ENCODE results near the gene DDI1. TPM values are rescaled to one million over a fixed set of nuclear protein-coding genes. Genes with fewer than 3 reads are reported as not detected.

Gene DDI1
- total and polyA plus RNA-seq, 2 experiments from 2014 or later, result 0.13 TPM; not detected in 1

- no peak for TF ChIP-seq NANOG (IDR thresholded peaks at IDR 0.05; ENCODE audit: borderline replicate concordance)
- no peak for TF ChIP-seq EZH2phosphoT487 (IDR thresholded peaks at IDR 0.05; ENCODE audit: unreplicated experiment)
- no peak for TF ChIP-seq POLR2AphosphoS5 (IDR thresholded peaks at IDR 0.05; ENCODE audit: low read depth)
- TF ChIP-seq ZNF114 (CRISPR knock-in tag; IDR thresholded peaks at IDR 0.05), result no peak
- TF ChIP-seq CREB1 (CRISPR knock-in tag; IDR thresholded peaks at IDR 0.05; ENCODE audit: low read depth), result no peak
- TF ChIP-seq, protein P1, sequence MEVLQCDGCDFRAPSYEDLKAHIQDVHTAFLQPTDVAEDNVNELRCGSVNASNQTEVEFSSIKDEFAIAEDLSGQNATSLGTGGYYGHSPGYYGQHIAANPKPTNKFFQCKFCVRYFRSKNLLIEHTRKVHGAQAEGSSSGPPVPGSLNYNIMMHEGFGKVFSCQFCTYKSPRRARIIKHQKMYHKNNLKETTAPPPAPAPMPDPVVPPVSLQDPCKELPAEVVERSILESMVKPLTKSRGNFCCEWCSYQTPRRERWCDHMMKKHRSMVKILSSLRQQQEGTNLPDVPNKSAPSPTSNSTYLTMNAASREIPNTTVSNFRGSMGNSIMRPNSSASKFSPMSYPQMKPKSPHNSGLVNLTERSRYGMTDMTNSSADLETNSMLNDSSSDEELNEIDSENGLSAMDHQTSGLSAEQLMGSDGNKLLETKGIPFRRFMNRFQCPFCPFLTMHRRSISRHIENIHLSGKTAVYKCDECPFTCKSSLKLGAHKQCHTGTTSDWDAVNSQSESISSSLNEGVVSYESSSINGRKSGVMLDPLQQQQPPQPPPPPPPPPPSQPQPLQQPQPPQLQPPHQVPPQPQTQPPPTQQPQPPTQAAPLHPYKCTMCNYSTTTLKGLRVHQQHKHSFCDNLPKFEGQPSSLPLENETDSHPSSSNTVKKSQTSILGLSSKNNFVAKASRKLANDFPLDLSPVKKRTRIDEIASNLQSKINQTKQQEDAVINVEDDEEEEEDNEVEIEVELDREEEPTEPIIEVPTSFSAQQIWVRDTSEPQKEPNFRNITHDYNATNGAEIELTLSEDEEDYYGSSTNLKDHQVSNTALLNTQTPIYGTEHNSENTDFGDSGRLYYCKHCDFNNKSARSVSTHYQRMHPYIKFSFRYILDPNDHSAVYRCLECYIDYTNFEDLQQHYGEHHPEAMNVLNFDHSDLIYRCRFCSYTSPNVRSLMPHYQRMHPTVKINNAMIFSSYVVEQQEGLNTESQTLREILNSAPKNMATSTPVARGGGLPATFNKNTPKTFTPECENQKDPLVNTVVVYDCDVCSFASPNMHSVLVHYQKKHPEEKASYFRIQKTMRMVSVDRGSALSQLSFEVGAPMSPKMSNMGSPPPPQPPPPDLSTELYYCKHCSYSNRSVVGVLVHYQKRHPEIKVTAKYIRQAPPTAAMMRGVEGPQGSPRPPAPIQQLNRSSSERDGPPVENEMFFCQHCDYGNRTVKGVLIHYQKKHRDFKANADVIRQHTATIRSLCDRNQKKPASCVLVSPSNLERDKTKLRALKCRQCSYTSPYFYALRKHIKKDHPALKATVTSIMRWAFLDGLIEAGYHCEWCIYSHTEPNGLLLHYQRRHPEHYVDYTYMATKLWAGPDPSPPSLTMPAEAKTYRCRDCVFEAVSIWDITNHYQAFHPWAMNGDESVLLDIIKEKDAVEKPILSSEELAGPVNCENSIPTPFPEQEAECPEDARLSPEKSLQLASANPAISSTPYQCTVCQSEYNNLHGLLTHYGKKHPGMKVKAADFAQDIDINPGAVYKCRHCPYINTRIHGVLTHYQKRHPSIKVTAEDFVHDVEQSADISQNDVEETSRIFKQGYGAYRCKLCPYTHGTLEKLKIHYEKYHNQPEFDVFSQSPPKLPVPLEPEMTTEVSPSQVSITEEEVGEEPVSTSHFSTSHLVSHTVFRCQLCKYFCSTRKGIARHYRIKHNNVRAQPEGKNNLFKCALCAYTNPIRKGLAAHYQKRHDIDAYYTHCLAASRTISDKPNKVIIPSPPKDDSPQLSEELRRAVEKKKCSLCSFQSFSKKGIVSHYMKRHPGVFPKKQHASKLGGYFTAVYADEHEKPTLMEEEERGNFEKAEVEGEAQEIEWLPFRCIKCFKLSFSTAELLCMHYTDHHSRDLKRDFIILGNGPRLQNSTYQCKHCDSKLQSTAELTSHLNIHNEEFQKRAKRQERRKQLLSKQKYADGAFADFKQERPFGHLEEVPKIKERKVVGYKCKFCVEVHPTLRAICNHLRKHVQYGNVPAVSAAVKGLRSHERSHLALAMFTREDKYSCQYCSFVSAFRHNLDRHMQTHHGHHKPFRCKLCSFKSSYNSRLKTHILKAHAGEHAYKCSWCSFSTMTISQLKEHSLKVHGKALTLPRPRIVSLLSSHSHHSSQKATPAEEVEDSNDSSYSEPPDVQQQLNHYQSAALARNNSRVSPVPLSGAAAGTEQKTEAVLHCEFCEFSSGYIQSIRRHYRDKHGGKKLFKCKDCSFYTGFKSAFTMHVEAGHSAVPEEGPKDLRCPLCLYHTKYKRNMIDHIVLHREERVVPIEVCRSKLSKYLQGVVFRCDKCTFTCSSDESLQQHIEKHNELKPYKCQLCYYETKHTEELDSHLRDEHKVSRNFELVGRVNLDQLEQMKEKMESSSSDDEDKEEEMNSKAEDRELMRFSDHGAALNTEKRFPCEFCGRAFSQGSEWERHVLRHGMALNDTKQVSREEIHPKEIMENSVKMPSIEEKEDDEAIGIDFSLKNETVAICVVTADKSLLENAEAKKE (CRISPR knock-in tag; IDR thresholded peaks at IDR 0.05), result no peak
Measured at GRCh38 chr11:104076455-104076854, 40.0 kb downstream of the DDI1 start (continued).

DNA sequence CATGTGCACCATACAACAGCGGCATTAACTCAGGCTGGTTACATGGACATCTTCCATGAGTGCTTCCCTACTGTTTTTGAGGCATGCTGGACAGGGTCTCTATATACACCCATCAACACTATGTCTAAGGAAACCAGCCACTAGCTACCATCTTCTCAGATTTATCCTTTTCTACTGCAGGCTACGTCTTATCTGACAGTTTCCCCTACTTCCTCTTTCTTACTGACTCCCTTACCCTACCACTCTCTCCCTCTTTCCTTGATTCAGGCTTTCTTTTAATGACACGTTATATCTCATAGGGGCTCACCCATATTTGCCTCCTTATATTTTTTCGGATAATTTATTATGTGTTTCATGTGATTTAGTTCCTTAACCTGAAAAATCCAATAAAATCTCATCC is 41.8 kb downstream of the DDI1 start:
- Mint-ChIP-seq H3K36me3 (ENCODE audit: low read depth) (no peaks in the 10 kb centered on the region), H3K9me3 (no peaks in the 10 kb centered on the region), H3K4me3 (no peak overlapping the region), H3K27me3 (ENCODE audit: insufficient read depth, low read depth, poor library complexity) (peaks cover 1% of the 10 kb centered on the region), H3K27ac (no peak overlapping the region), H3K4me1 (peaks cover 10% of the 10 kb centered on the region; the same call in 2 of the 3 replicates)
- H3F3A ChIP-seq (replicated peaks; ENCODE audit: low read depth), result no peaks in the 10 kb centered on the region
- DNase-seq (ENCODE audit: low spot score) (no peak), ATAC-seq (no peak)
- no peaks in the 10 kb centered on the region for H3K79me2 ChIP-seq (replicated peaks; ENCODE audit: insufficient read depth)
- H3K4me2 ChIP-seq, result no peak overlapping the region
- TF ChIP-seq EZH2 (IDR thresholded peaks at IDR 0.05; ENCODE audit: low read depth, unreplicated experiment) (no peak), ZNF114 (CRISPR knock-in tag; IDR thresholded peaks at IDR 0.05) (no peak), JUNB (IDR thresholded peaks at IDR 0.05; ENCODE audit: unreplicated experiment) (no peak)
- no peaks in the 10 kb centered on the region for H3K36me3 ChIP-seq (ENCODE audit: insufficient read depth)
- no peak overlapping the region for H3K4me3 ChIP-seq
- peaks cover 9% of the 10 kb centered on the region; the same call in 1 of the 2 replicates for H3K4me1 ChIP-seq (ENCODE audit: insufficient read depth)
- H3K9me2 ChIP-seq (ENCODE audit: insufficient read depth), result no peaks in the 10 kb centered on the region
- H2AFZ ChIP-seq, result no peak overlapping the region
- H3K27ac ChIP-seq (ENCODE audit: low read depth), result no peak overlapping the region
- no peaks in the 10 kb centered on the region for H4K20me1 ChIP-seq (replicated peaks; ENCODE audit: insufficient read depth)
- no peaks in the 10 kb centered on the region for H3K27me3 ChIP-seq (ENCODE audit: insufficient read depth)

Measured in GM23338 (cell line).